HCT116 (cell line): ENCODE data around the gene C16orf95. TPM values are rescaled to one million over a fixed set of nuclear protein-coding genes. Genes with fewer than 3 reads are reported as not detected.

ENCODE experiments used
- ATAC-seq: fragments of 200-7000 bp; cut with Tn5 transposase; 2 replicates; pipeline ENCODE4 v1.9.1; 2020; ENCODE audit warnings: mild to moderate bottlenecking, moderate library complexity
- BruUV-seq: library from RNA; stranded (reverse); fragments of 400-500 nt; replicated peaks from 2 replicates; lab custom pipeline; 2021; lab: Mats Ljungman, UMichigan
- CTCF ChIA-PET: fragments of 300-600 bp; sonication (Branson Sonifier 250); formaldehyde crosslinking; loops from one replicate; lab custom pipeline; 2021; ENCODE audit warnings: antibody characterized with exemption; lab: Charles Lee
- POLR2A ChIA-PET: fragments of 300-600, 350-600 bp; sonication (Branson Sonifier 250); formaldehyde crosslinking; loops from one replicate; lab custom pipeline; 2021; ENCODE audit warnings: antibody characterized with exemption; lab: Charles Lee
- RAD21 ChIA-PET, 2 experiments: fragments of 300-600 bp; sonication (Branson Sonifier 250); formaldehyde crosslinking; loops; one replicate each; lab custom pipeline; 2023; ENCODE audit warnings: low total read pairs in 2 of 2; ENCODE audit not compliant: uncharacterized antibody in 2 of 2, unreplicated experiment in 2 of 2, low non-redundant PET in 1 of 2; lab: Charles Lee
- DNase-seq: peaks from one replicate; pipeline ENCODE4 v3.0.0-alpha.2; 2010; ENCODE audit warnings: low read depth, low spot score
- H2AFZ ChIP-seq: fragments of 200-600 bp; shearing (Covaris generic), sonication (generic); 2 replicates; pipeline ENCODE4 v1.6.1; 2017; ENCODE audit warnings: low read depth, mixed run types, mixed read lengths, antibody characterized with exemption, low read length; ENCODE audit not compliant: poor library complexity, severe bottlenecking
- H3K27ac ChIP-seq: 2 replicates; pipeline ENCODE4 v1.5.1; 2012; ENCODE audit warnings: low read depth, low read length
- H3K27me3 ChIP-seq: fragments of 200-600 bp; sonication (generic); 2 replicates; pipeline ENCODE4 v1.6.1; 2016; ENCODE audit warnings: mixed run types, low read length, mixed read lengths; ENCODE audit not compliant: insufficient read depth
- H3K36me3 ChIP-seq, 2 experiments: fragments of 200-500 bp in 1 of 2; fragments of 200-600 bp in 1 of 2; sonication (Bioruptor generic) in 1 of 2; sonication (generic) in 1 of 2; 2 replicates each; pipeline versions ENCODE4 v1.5.1 to v1.6.1; 2014 to 2016; ENCODE audit warnings: low read length in 2 of 2, inconsistent platforms in 1 of 2, mixed read lengths in 1 of 2, mixed run types in 1 of 2; ENCODE audit not compliant: insufficient read depth in 2 of 2, control insufficient read depth in 1 of 2
- H3K4me1 ChIP-seq, 2 experiments: fragments of 200-600 bp in 1 of 2; sonication (generic) in 1 of 2; 2 replicates each; pipeline versions ENCODE4 v1.5.1 to v1.6.1; 2012 to 2017; ENCODE audit warnings: low read length in 2 of 2, inconsistent platforms in 1 of 2, mild to moderate bottlenecking in 1 of 2, mixed read lengths in 1 of 2, mixed run types in 1 of 2, moderate library complexity in 1 of 2; ENCODE audit not compliant: insufficient read depth in 2 of 2, control insufficient read depth in 1 of 2
- H3K4me2 ChIP-seq: fragments of 200-600 bp; sonication (generic); 2 replicates; pipeline ENCODE4 v1.6.1; 2017; ENCODE audit warnings: mixed run types, low read length, mixed read lengths
- H3K4me3 ChIP-seq, 2 experiments: fragments of 200-600 bp in 1 of 2; sonication (generic) in 1 of 2; replicated peaks in 1 of 2; 2 replicates each; pipeline ENCODE4 v1.5.1; 2011 to 2016; ENCODE audit warnings: low read length in 2 of 2, control low read depth in 1 of 2, low read depth in 1 of 2, mild to moderate bottlenecking in 1 of 2, mixed read lengths in 1 of 2, mixed run types in 1 of 2
- H3K79me2 ChIP-seq: fragments of 200-600 bp; sonication (generic); 2 replicates; pipeline ENCODE4 v1.6.1; 2017; ENCODE audit warnings: mild to moderate bottlenecking, mixed run types, low read length, moderate library complexity, mixed read lengths; ENCODE audit not compliant: insufficient read depth
- H3K9ac ChIP-seq: fragments of 200-600 bp; sonication (generic); 2 replicates; pipeline ENCODE4 v1.6.1; 2016; ENCODE audit warnings: low read length, mixed read lengths
- H3K9me2 ChIP-seq: fragments of 200-600 bp; sonication (generic), shearing (Covaris generic); 2 replicates; pipeline ENCODE4 v1.6.1; 2017; ENCODE audit warnings: mixed run types, mild to moderate bottlenecking, moderate library complexity; ENCODE audit not compliant: insufficient read depth
- H3K9me3 ChIP-seq, 2 experiments: fragments of 200-500 bp in 1 of 2; fragments of 200-600 bp in 1 of 2; sonication (Bioruptor generic) in 1 of 2; sonication (generic) in 1 of 2; 2 replicates each; pipeline ENCODE4 v1.6.1; 2014 to 2017; ENCODE audit warnings: low read length in 2 of 2, mixed read lengths in 2 of 2, inconsistent platforms in 1 of 2, low read depth in 1 of 2, mild to moderate bottlenecking in 1 of 2, mixed run types in 1 of 2, moderate library complexity in 1 of 2; ENCODE audit not compliant: control insufficient read depth in 1 of 2, insufficient read depth in 1 of 2
- H4K20me1 ChIP-seq: fragments of 200-600 bp; sonication (generic), shearing (Covaris generic); 2 replicates; pipeline ENCODE4 v1.6.1; 2017; ENCODE audit warnings: mixed run types, mild to moderate bottlenecking, moderate library complexity; ENCODE audit not compliant: insufficient read depth
- ATF3 ChIP-seq: IDR thresholded peaks from 2 replicates; pipeline ENCODE4 v1.6.1; 2012
- CBX3 ChIP-seq: IDR thresholded peaks from 2 replicates; pipeline ENCODE4 v1.6.1; 2012; ENCODE audit warnings: low read depth
- ELF1 ChIP-seq: IDR thresholded peaks from 2 replicates; pipeline ENCODE4 v1.6.1; 2012; ENCODE audit warnings: low read depth, borderline replicate concordance
- EZH2 ChIP-seq: fragments of 200-600 bp; sonication (generic); IDR thresholded peaks from 2 replicates; pipeline ENCODE4 v1.6.1; 2017; ENCODE audit warnings: antibody characterized with exemption, mixed run types
- EZH2phosphoT487 ChIP-seq: fragments of 200-600 bp; IDR thresholded peaks from 2 replicates; pipeline ENCODE4 v1.6.1; 2018; ENCODE audit warnings: antibody characterized with exemption, borderline replicate concordance
- JUND ChIP-seq: IDR thresholded peaks from 2 replicates; pipeline ENCODE4 v1.6.1; 2012
- POLR2A ChIP-seq: IDR thresholded peaks from 2 replicates; pipeline ENCODE4 v1.7.0; 2011; ENCODE audit warnings: borderline replicate concordance; ENCODE audit not compliant: insufficient read depth, insufficient read length; ENCODE audit errors: extremely low read depth
- POLR2AphosphoS5 ChIP-seq: IDR thresholded peaks from 2 replicates; pipeline ENCODE4 v1.6.1; 2011; ENCODE audit warnings: mild to moderate bottlenecking, low read depth, low read length, moderate library complexity
- REST ChIP-seq: IDR thresholded peaks from 2 replicates; pipeline ENCODE4 v1.6.1; 2012; ENCODE audit warnings: low read depth
- SIN3A ChIP-seq: IDR thresholded peaks from 2 replicates; pipeline ENCODE4 v1.6.1; 2012; ENCODE audit warnings: low read depth
- SP1 ChIP-seq: IDR thresholded peaks from 2 replicates; pipeline ENCODE4 v1.6.1; 2012; ENCODE audit warnings: low read depth
- TCF7L2 ChIP-seq: IDR thresholded peaks from 2 replicates; pipeline ENCODE4 v1.7.0; 2011; ENCODE audit warnings: borderline replicate concordance, inconsistent platforms; ENCODE audit not compliant: insufficient read depth, insufficient read length; ENCODE audit errors: extremely low read depth
- intact Hi-C: fragments of 100-400 bp; cut with micrococcal nuclease; formaldehyde crosslinking; loops from 2 replicates; pipeline ENCODE4 v1.10.0; 2022
- total RNA-seq: library from RNA; stranded (reverse); gene quantifications from one replicate; pipeline ENCODE4 v1.2.1, GENCODE V29; 2021; ENCODE audit not compliant: unreplicated experiment
- TF ChIP-seq, protein P1 (sequence below): IDR thresholded peaks from 2 replicates; pipeline ENCODE4 v1.6.1; 2012

Gene C16orf95
- total RNA-seq, 1 experiment from 2014 or later: 12.2 TPM

GRCh38 chr16:87325423-87325858 is 8.2 kb upstream of the C16orf95 start:
- Histone ChIP-seq H3K9ac (no peak overlapping the region), H3K79me2 (no peaks in the 10 kb centered on the region; the same call in 1 of the 2 replicates), H3K4me2 (no peak overlapping the region), H3K9me2 (no peaks in the 10 kb centered on the region)
- CTCF ChIA-PET: no interaction called here
- DNase-seq: no peak
- RAD21 ChIA-PET: interaction anchor here in 1 of 2 experiments (0.8 kb wide), 1 partner anchor 59 kb away, joined by 3 read pairs; no protein-coding TSS in a partner anchor
- POLR2A ChIA-PET: no interaction called here
- no peak for TF ChIP-seq TCF7L2
- no peak for TF ChIP-seq JUND
- no peak for TF ChIP-seq ELF1
- TF ChIP-seq SP1: no peak
- TF ChIP-seq EZH2: no peak
- no peak for TF ChIP-seq ATF3
- TF ChIP-seq SIN3A: no peak
- no peak for TF ChIP-seq POLR2A
- no peak for TF ChIP-seq EZH2phosphoT487
- TF ChIP-seq, protein P1, sequence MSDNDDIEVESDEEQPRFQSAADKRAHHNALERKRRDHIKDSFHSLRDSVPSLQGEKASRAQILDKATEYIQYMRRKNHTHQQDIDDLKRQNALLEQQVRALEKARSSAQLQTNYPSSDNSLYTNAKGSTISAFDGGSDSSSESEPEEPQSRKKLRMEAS: no peak
- no peak for TF ChIP-seq CBX3
- TF ChIP-seq REST: no peak
- no peak for TF ChIP-seq POLR2AphosphoS5
- TF ChIP-seq, all 23 proteins: peak for 0
- Histone ChIP-seq H4K20me1 (peaks cover 6% of the 10 kb centered on the region; the same call in 1 of the 2 replicates), H2AFZ (no peak overlapping the region), H3K4me3 (no peak overlapping the region), H3K27me3 (no peaks in the 10 kb centered on the region), H3K27ac (no peak overlapping the region; the same call in 1 of the 2 replicates), H3K4me1 (peaks cover 0 to 5% of the 10 kb centered on the region in 2 experiments; a peak in 2 of 4 replicates), H3K9me3 (no peaks in the 10 kb centered on the region), H3K36me3 (peaks cover 7% of the 10 kb centered on the region in 2 experiments; a peak in 2 of 4 replicates)
- intact Hi-C loops: no loop called here
- no TSS peak for BruUV-seq
- ATAC-seq: no peak
